ENCODE data around the gene CACNA2D3.

DNA sequence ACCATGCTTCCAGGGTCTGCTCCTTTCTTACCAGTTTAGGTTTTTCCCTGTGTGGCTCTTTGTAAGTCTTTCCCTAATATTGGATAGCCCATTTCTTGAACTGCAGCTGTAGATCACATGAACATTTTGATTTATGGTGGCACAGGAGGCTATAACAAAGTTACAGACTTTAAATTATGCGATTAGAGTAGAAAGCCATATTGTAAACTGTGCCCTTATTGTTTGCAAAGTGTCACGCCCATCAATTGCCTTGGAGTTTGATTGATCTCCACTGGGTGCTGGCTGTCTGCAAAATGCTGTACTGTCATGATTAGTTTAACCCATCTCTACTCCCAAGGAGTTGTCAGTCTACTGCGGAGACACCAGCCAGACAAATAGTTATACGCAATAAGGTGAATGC is 110.3 kb downstream of the CACNA2D3 start:
- TF ChIP-seq GATA3 (IDR thresholded peaks at IDR 0.05; ENCODE audit: low read depth, low read length) (no peak), GATA2 (IDR thresholded peaks at IDR 0.05; ENCODE audit: low read depth, low read length) (no peak)
